H9 (cell line): Measurements from ENCODE around the gene MICAL2. TPM values are rescaled to one million over a fixed set of nuclear protein-coding genes. Genes with fewer than 3 reads are reported as not detected.
A peak's percentile ranks its signal among the peaks of the same experiment; 100 is the strongest.

ENCODE experiments used
- DNase-seq: peaks from one replicate; pipeline ENCODE4 v3.0.0-alpha.2; 2017
- H2AFZ ChIP-seq: one replicate; pipeline ENCODE4 v1.6.1; 2013; ENCODE audit warnings: mild to moderate bottlenecking, low read length, control low read depth, moderate library complexity
- H2AK5ac ChIP-seq: 2 replicates; pipeline ENCODE4 v1.6.1; 2013; ENCODE audit warnings: low read length, control low read depth, mixed read lengths; ENCODE audit not compliant: insufficient read length
- H2BK120ac ChIP-seq: one replicate; pipeline ENCODE4 v1.6.1; 2013; ENCODE audit warnings: low read depth, mild to moderate bottlenecking, low read length, control low read depth, inconsistent platforms; ENCODE audit not compliant: poor library complexity, severe bottlenecking
- H2BK12ac ChIP-seq: 2 replicates; pipeline ENCODE4 v1.6.1; 2013; ENCODE audit warnings: low read length, control low read depth, mixed read lengths, low read depth; ENCODE audit not compliant: insufficient read length
- H2BK15ac ChIP-seq: 2 replicates; pipeline ENCODE4 v1.6.1; 2013; ENCODE audit warnings: low read depth, low read length, control low read depth
- H2BK20ac ChIP-seq: one replicate; pipeline ENCODE4 v1.6.1; 2013; ENCODE audit warnings: low read depth, mild to moderate bottlenecking, low read length, control low read depth, inconsistent platforms; ENCODE audit not compliant: poor library complexity, severe bottlenecking
- H2BK5ac ChIP-seq: 2 replicates; pipeline ENCODE4 v1.6.1; 2013; ENCODE audit warnings: low read length, control low read depth, mixed read lengths; ENCODE audit not compliant: insufficient read length
- H3K14ac ChIP-seq: 2 replicates; pipeline ENCODE4 v1.6.1; 2013; ENCODE audit warnings: low read length, control low read depth; ENCODE audit not compliant: insufficient read depth
- H3K18ac ChIP-seq: 2 replicates; pipeline ENCODE4 v1.6.1; 2013; ENCODE audit warnings: low read depth, mild to moderate bottlenecking, mixed read lengths, low read length, control low read depth; ENCODE audit not compliant: insufficient read length
- H3K23ac ChIP-seq: 2 replicates; pipeline ENCODE4 v1.6.1; 2013; ENCODE audit warnings: low read length, control low read depth, mixed read lengths, low read depth; ENCODE audit not compliant: insufficient read length
- H3K23me2 ChIP-seq: 2 replicates; pipeline ENCODE4 v1.6.1; 2013; ENCODE audit warnings: low read depth, mild to moderate bottlenecking, mixed read lengths, low read length, control low read depth; ENCODE audit not compliant: insufficient read length, poor library complexity, severe bottlenecking
- H3K27ac ChIP-seq: 2 replicates; pipeline ENCODE4 v1.5.1; 2013; ENCODE audit warnings: low read length, control low read depth, mixed read lengths, low read depth; ENCODE audit not compliant: insufficient read length
- H3K27me3 ChIP-seq: 2 replicates; pipeline ENCODE4 v1.6.1; 2013; ENCODE audit warnings: low read length, control low read depth, inconsistent platforms; ENCODE audit not compliant: insufficient read depth
- H3K4ac ChIP-seq: 2 replicates; pipeline ENCODE4 v1.6.1; 2013; ENCODE audit warnings: low read depth, mild to moderate bottlenecking, control low read depth, inconsistent platforms, low read length, moderate library complexity
- H3K4me1 ChIP-seq: 2 replicates; pipeline ENCODE4 v1.6.1; 2013; ENCODE audit warnings: low read length, control low read depth, inconsistent platforms; ENCODE audit not compliant: insufficient read depth
- H3K4me2 ChIP-seq: 2 replicates; pipeline ENCODE4 v1.6.1; 2013; ENCODE audit warnings: low read length, control low read depth, mixed read lengths; ENCODE audit not compliant: insufficient read length, insufficient read depth
- H3K56ac ChIP-seq: 2 replicates; pipeline ENCODE4 v1.6.1; 2013; ENCODE audit warnings: low read depth, mild to moderate bottlenecking, mixed read lengths, low read length, control low read depth; ENCODE audit not compliant: insufficient read length
- H3K79me1 ChIP-seq: 2 replicates; pipeline ENCODE4 v1.6.1; 2013; ENCODE audit warnings: low read depth, mild to moderate bottlenecking, moderate library complexity, low read length, control low read depth, inconsistent platforms; ENCODE audit not compliant: insufficient read depth, poor library complexity, severe bottlenecking
- H3K79me2 ChIP-seq: 2 replicates; pipeline ENCODE4 v1.6.1; 2013; ENCODE audit warnings: low read length, control low read depth, inconsistent platforms; ENCODE audit not compliant: insufficient read depth
- H3K9ac ChIP-seq: 2 replicates; pipeline ENCODE4 v1.6.1; 2013; ENCODE audit warnings: low read length, control low read depth, mixed read lengths; ENCODE audit not compliant: insufficient read length; ENCODE audit errors: extremely low read depth
- H3K9me3 ChIP-seq: one replicate; pipeline ENCODE4 v1.6.1; 2013; ENCODE audit warnings: low read depth, low read length, inconsistent platforms; ENCODE audit not compliant: control insufficient read depth
- H3T11ph ChIP-seq: one replicate; pipeline ENCODE4 v1.6.1; 2013; ENCODE audit warnings: mild to moderate bottlenecking, low read length, control low read depth, inconsistent platforms
- H4K20me1 ChIP-seq: one replicate; pipeline ENCODE4 v1.6.1; 2013; ENCODE audit not compliant: control insufficient read depth, insufficient read length, insufficient read depth
- H4K5ac ChIP-seq: 2 replicates; pipeline ENCODE4 v1.6.1; 2013; ENCODE audit warnings: low read depth, mild to moderate bottlenecking, mixed read lengths, low read length, control low read depth; ENCODE audit not compliant: insufficient read length
- H4K8ac ChIP-seq: replicated peaks from 2 replicates; pipeline ENCODE4 v1.6.1; 2013; ENCODE audit warnings: low read length, control low read depth, mixed read lengths, low read depth; ENCODE audit not compliant: insufficient read length
- H4K91ac ChIP-seq: 2 replicates; pipeline ENCODE4 v1.6.1; 2013; ENCODE audit warnings: low read depth, mild to moderate bottlenecking, moderate library complexity, mixed read lengths, low read length, control low read depth; ENCODE audit not compliant: insufficient read length
- H3K27ac Mint-ChIP-seq, 3 experiments: 2 replicates in 2 of 3; 3 replicates in 1 of 3; pipeline ENCODE4 v1.8.0; 2020 to 2021; ENCODE audit warnings: mixed read lengths in 3 of 3, mild to moderate bottlenecking in 1 of 3, moderate library complexity in 1 of 3
- H3K27me3 Mint-ChIP-seq: 2 replicates; pipeline ENCODE4 v1.8.0; 2021; ENCODE audit warnings: low read depth, mild to moderate bottlenecking, moderate library complexity, mixed read lengths
- H3K36me3 Mint-ChIP-seq, 3 experiments: 2 replicates in 2 of 3; 3 replicates in 1 of 3; pipeline ENCODE4 v1.8.0; 2020 to 2021; ENCODE audit warnings: low read depth in 3 of 3, mixed read lengths in 3 of 3; ENCODE audit not compliant: insufficient read depth in 1 of 3
- H3K4me1 Mint-ChIP-seq, 2 experiments: 2 replicates each; pipeline ENCODE4 v1.8.0; 2020; ENCODE audit warnings: mixed read lengths in 2 of 2
- H3K4me3 Mint-ChIP-seq, 2 experiments: 2 replicates in 1 of 2; 3 replicates in 1 of 2; pipeline ENCODE4 v1.8.0; 2020 to 2021; ENCODE audit warnings: mild to moderate bottlenecking in 2 of 2, mixed read lengths in 2 of 2, moderate library complexity in 1 of 2
- H3K9me3 Mint-ChIP-seq, 2 experiments: 2 replicates in 1 of 2; 3 replicates in 1 of 2; pipeline ENCODE4 v1.8.0; 2020; ENCODE audit warnings: mild to moderate bottlenecking in 2 of 2, mixed read lengths in 2 of 2, moderate library complexity in 1 of 2
- CTCF ChIP-seq: fragments of 200-600 bp; sonication (generic); conservative IDR thresholded peaks from 3 replicates; pipeline ENCODE4 v1.8.0; 2021; ENCODE audit warnings: antibody characterized with exemption, mild to moderate bottlenecking
- WGBS: extraction: QIAGEN DNeasy Blood & Tissue Kit; methylation state at CpG from one replicate; pipeline ENCODE4 v1.1.7; 2013; ENCODE audit warnings: missing lambda C conversion rate, low lambda C conversion rate, mixed read lengths; ENCODE audit not compliant: insufficient read length; ENCODE audit errors: extremely low coverage; 5-methylcytosine and 5-hydroxymethylcytosine counted together
- total RNA-seq: library from RNA; stranded (reverse); gene quantifications from 2 replicates; pipeline ENCODE4 v1.2.1, GENCODE V29; 2021

The MICAL2 gene
- total RNA-seq, 1 experiment from 2014 or later: 4.7 TPM

DNA sequence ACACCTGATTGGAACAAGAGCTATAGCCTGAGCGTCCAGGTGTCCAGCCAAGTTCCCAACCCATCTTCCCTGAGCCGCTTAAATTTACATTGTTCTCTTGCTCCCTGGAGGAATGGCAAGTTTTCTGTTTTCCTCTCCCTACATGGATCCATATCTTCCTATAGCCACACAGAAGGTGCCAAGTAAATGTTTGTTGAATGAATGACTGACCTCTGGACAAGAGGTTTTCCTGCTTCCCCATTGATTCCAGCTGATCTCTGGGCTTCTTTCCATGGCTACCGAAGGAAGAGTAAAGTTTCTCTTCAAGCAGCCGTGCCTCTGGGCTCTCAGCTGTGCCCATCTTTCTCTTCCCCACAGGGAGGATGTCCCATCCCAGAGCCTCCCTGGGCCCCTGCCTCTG lies 107.5 kb downstream of the MICAL2 start:
- Histone ChIP-seq H3K56ac (no peak overlapping the region), H2AFZ (no peak overlapping the region), H2BK120ac (no peak overlapping the region), H3K4me2 (no peak overlapping the region), H3K23ac (no peak overlapping the region), H3K14ac (no peak overlapping the region), H3K79me1 (no peaks in the 10 kb centered on the region), H3K27me3 (no peaks in the 10 kb centered on the region), H3K79me2 (no peaks in the 10 kb centered on the region), H2BK20ac (no peak overlapping the region), H3K9me3 (no peaks in the 10 kb centered on the region), H4K8ac (no peak overlapping the region), H3K4ac (no peak overlapping the region), H3K23me2 (no peaks in the 10 kb centered on the region), H3K9ac (no peak overlapping the region), H3T11ph (no peak overlapping the region), H2AK5ac (no peak overlapping the region), H3K4me1 (no peaks in the 10 kb centered on the region), H2BK5ac (no peak overlapping the region), H3K18ac (no peak overlapping the region), H3K27ac (no peak overlapping the region), H2BK15ac (no peak overlapping the region), H4K91ac (no peak overlapping the region), H4K20me1 (no peaks in the 10 kb centered on the region), H4K5ac (no peak overlapping the region), H2BK12ac (no peak overlapping the region)
- H3K27me3 Mint-ChIP-seq: peaks cover 9% of the 10 kb centered on the region
- H3K9me3 Mint-ChIP-seq: no peaks in the 10 kb centered on the region
- no CpG with 5 or more reads among the region's 4 CpGs for WGBS
- peaks cover 8 to 17% of the 10 kb centered on the region in 2 experiments for H3K4me1 Mint-ChIP-seq
- H3K36me3 Mint-ChIP-seq: no peaks in the 10 kb centered on the region
- H3K27ac Mint-ChIP-seq: 0 out of 7 replicates have a peak overlapping the region, but pooled peaks of 1 of the 3 experiments have one; percentile 18
- no peak for TF ChIP-seq CTCF
- H3K4me3 Mint-ChIP-seq: no peak overlapping the region
- no peak for DNase-seq
